H1 (cell line): ENCODE data around the gene PTPN21. TPM values are rescaled to one million over a fixed set of nuclear protein-coding genes. Genes with fewer than 3 reads are reported as not detected.

ENCODE experiments used
- BRCA1 ChIP-seq: IDR thresholded peaks from 2 replicates; pipeline ENCODE4 v1.6.1; 2012; ENCODE audit warnings: low read depth, low read length, improper control_type of control experiment
- JUND ChIP-seq: IDR thresholded peaks from 2 replicates; pipeline ENCODE4 v1.6.1; 2011; ENCODE audit warnings: mild to moderate bottlenecking, improper control_type of control experiment, low read length
- polyA plus RNA-seq, 7 experiments: library from polyadenylated mRNA; depleted of rRNA in 3 of 7; stranded (reverse) in 5 of 7; unstranded in 2 of 7; fragments of >200 nt in 5 of 7; fragments of 200-250 nt in 2 of 7; gene quantifications; 1 replicate in 5 of 7; 2 replicates in 1 of 7; 4 replicates in 1 of 7; pipeline versions ENCODE4 v1.2.1 to v1.2.3, GENCODE V29; 2011 to 2013; ENCODE audit warnings: missing spikeins in 2 of 7, mixed read lengths in 2 of 7
- total RNA-seq: library from RNA; stranded (reverse); fragmentation: NEBNext Ultra II Directional; extraction: Animal tissue kit (Norgen Biotek cat#: 25700); gene quantifications from 2 replicates; pipeline ENCODE4 v1.2.1, GENCODE V29; 2021
- TF ChIP-seq, protein P1 (sequence below): IDR thresholded peaks from 2 replicates; pipeline ENCODE4 v1.6.1; 2012; ENCODE audit warnings: inconsistent platforms

PTPN21 gene
- total and polyA plus RNA-seq, 2 of the 8 experiments (the other 6 are each of a cell fraction or from before 2014, with no cell fraction given): 6.5 to 16.1 TPM

DNA sequence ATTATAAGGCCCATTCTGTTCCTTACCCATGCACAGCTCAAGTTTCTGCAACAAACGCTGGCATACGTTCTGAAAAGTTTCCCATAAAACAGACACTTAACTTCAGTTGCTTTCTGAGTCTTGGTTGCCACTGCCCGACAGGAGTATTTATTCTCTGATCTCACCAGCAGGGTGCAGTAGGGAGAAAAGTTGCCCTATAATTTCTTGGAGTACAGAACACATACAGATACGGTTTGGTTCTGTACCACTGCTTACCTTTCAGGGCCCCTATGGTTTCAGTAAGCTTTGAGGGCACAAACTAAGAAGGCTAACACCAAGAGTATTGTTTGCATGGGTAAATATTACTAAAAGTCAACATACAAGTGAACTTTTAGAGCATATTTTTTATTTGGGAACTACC is 91.5 kb downstream of the PTPN21 start (continued):
- TF ChIP-seq JUND (no peak), BRCA1 (no peak)
- TF ChIP-seq, protein P1, sequence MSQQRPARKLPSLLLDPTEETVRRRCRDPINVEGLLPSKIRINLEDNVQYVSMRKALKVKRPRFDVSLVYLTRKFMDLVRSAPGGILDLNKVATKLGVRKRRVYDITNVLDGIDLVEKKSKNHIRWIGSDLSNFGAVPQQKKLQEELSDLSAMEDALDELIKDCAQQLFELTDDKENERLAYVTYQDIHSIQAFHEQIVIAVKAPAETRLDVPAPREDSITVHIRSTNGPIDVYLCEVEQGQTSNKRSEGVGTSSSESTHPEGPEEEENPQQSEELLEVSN: no peak
